GM18526 (cell line): Measurements from ENCODE around the gene BNC2.

Source experiments
- POLR2A ChIP-seq: IDR thresholded peaks from 3 replicates; pipeline ENCODE4 v1.6.1; 2011; ENCODE audit not compliant: insufficient read length; ENCODE audit errors: extremely low read depth

Gene BNC2

GRCh38 chr9:16460696-16461095 is 409.8 kb downstream of the BNC2 start:
- TF ChIP-seq POLR2A, result no peak

DNA sequence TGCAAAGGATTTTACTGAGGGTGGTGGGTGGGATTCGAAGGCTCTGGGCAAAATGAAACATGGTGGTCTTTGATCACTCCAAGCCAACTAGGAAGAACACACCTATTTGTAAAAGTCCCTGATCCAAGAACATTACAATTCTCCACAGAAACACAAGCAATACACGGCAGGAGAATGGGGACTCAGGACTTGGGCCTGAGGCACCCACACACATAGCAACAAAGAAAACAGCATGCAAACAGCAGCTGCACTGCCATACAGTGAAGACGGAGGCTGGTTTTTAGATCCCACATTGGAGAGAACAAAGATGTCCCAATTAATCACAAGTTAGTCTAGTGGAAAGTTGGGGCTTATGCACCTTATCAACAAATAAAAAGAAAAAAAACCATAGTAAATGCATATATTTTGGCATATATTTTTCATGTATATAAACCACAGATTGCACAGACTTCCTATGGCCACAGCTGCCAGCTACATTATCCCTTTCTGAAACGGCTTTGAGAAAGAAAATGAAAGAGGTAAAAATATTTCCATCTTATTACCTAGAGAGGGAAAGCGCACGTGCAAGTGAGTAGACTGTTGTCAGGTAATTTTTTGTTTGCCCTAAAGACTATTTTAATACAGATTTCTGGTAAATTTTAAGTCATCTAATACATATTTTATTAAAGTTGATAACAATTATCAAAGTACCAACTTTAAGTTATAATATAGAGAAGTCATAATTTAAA is 410.9 kb downstream of the BNC2 start:
- no peak for TF ChIP-seq POLR2A

DNA sequence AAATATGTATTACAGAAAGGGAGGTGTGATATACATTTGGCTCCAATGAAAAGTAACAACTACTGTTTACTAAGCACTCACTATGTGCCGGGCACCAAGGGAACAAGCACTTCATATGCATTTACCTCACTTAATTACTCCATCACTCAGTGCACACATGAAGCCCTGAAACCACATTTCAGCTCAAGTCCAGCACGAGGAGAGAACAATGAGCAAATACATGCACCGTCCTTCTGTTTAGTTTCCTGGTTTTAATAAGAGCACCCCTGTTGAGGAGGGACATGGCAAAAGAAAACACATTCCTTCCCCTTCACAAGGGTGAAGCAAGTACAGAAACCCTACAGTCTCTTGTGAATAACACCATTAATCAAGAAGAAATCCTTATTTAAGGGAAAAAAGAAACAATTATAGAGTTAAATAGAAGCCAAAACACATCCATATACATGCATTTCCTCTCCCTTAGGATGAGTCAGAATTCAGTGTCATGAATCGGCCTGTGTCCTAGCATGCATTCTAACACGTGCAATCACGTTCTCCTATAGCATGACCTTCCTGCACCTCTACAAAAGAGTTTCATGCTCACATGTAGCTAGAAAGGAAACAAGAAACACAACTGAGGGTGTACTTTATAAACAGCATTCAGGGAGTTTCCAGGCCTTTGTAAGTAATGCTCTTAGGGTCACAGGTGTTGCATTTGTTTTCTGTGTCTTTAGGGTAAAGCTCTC is 411.6 kb downstream of the BNC2 start:
- TF ChIP-seq POLR2A, result no peak

- TF ChIP-seq POLR2A, result no peak
These were observed 414.6 kb downstream of the BNC2 start for GRCh38 chr9:16455842-16456241.

- TF ChIP-seq POLR2A, result no peak
These were observed 417.1 kb downstream of the BNC2 start for GRCh38 chr9:16453390-16453789.

GRCh38 chr9:16450578-16450977 is 419.9 kb downstream of the BNC2 start:
- TF ChIP-seq POLR2A, result no peak

DNA sequence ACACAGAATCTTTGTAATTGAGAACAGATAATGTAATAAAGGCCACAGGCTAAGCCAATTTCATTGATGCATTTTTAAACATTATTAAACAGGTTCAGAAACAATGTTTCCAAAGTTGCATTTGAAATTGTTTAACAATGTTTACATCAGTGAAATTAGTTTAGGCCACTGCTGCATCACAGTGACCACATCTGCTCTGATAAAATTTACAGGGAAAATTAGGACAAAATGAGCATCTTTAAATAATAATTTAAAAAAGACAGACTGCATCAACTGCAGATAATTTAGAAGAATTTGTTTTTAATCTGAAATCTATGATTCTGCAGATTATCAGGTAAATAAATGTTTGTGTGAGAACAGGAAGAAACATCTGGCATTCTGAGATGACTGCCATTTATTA is 420.4 kb downstream of the BNC2 start:
- no peak for TF ChIP-seq POLR2A

- TF ChIP-seq POLR2A, result no peak
These were observed 421.3 kb downstream of the BNC2 start for GRCh38 chr9:16449076-16449730.

GRCh38 chr9:16447946-16448345 is 422.5 kb downstream of the BNC2 start:
- no peak for TF ChIP-seq POLR2A

- no peak for TF ChIP-seq POLR2A
These were observed 423.8 kb downstream of the BNC2 start for GRCh38 chr9:16446636-16447035.

DNA sequence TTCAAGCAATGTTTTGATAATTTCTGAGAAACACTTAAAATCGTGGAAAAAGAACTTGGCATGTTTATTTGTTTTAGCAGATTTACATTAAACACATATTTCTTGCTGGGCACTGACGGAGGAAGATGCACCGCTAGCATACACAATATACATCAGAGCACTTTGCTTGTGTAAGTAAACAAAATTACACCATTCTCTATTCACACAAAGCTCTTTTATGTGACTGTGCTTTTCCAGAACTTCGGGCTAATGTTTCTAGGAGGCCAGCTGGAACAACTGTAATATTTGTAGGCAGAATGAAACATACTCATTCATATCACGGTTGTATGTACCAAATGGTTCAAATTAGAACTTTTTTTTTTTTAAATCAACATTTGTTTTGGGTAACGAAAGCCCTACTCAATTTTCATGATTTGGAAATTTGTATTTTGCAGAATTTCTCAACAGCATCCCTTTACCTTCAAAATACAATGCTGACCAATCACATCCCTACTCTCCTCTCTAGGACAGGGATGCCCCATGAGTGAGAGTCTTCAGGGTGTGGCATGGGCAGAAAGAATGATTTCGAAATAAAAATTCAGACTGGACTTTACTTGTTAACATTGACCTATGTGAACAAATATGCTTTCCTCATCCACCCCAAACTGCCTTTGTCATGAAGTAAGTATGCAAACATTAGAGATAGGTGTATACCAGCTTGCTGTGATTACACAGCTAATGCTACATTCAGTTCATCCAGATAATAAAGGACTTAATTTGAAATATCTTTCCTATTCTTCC is 425.1 kb downstream of the BNC2 start:
- no peak for TF ChIP-seq POLR2A

- no peak for TF ChIP-seq POLR2A
These were observed 427.8 kb downstream of the BNC2 start for GRCh38 chr9:16442622-16443021.

DNA sequence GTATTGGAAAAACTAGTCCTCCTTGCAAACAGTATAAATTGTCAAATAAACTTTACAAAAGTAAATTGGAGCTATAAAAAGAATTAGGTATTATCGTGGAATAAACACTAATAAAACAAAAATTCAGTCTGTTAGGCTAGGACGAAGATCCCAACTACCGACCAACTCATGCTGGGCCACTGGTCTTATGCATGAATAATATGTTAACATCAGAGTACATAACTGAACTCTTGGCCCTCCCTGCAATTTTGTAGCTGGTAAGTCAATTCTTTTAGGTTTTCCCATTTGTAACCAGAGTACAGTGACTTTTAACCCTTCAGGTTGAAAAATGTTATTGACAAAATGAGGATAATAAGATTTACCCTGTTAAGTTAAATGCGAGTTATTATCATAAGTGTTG is 428.7 kb downstream of the BNC2 start:
- TF ChIP-seq POLR2A, result no peak

- no peak for TF ChIP-seq POLR2A
These were observed 433.9 kb downstream of the BNC2 start for GRCh38 chr9:16436545-16436944.

GRCh38 chr9:16434526-16434925 is 435.9 kb downstream of the BNC2 start:
- no peak for TF ChIP-seq POLR2A

GRCh38 chr9:16433494-16433893 is 437.0 kb downstream of the BNC2 start:
- TF ChIP-seq POLR2A, result no peak
